PC-9 (cell line): Measurements from ENCODE around the gene PITPNM1. TPM values are rescaled to one million over a fixed set of nuclear protein-coding genes. Genes with fewer than 3 reads are reported as not detected.

Experiments used
- BruUV-seq: library from RNA; stranded (reverse); fragments of 400-500 nt; replicated peaks from 2 replicates; lab custom pipeline; 2021; lab: Mats Ljungman, UMichigan
- CTCF ChIA-PET: fragments of 300-600 bp; sonication (Branson Sonifier 250); formaldehyde crosslinking; loops from one replicate; lab custom pipeline; 2022; ENCODE audit warnings: antibody characterized with exemption; lab: Charles Lee
- POLR2A ChIA-PET: fragments of 300-600 bp; sonication (Branson Sonifier 250); formaldehyde crosslinking; loops from one replicate; lab custom pipeline; 2022; ENCODE audit warnings: antibody characterized with exemption; ENCODE audit not compliant: unreplicated experiment; lab: Charles Lee
- DNase-seq, 2 experiments: peaks; one replicate each; pipeline versions ENCODE4 v3.0.0 to v3.0.0-alpha.2; 2015 to 2022; ENCODE audit warnings: mixed read lengths in 1 of 2
- H2AFZ ChIP-seq: fragments of 200-600 bp; sonication (generic); 2 replicates; pipeline ENCODE4 v1.8.1; 2017; ENCODE audit warnings: antibody characterized with exemption
- H3F3A ChIP-seq: fragments of 200-600 bp; sonication (generic); 2 replicates; pipeline ENCODE4 v1.8.1; 2017; ENCODE audit warnings: antibody characterized with exemption, mild to moderate bottlenecking, low read depth; ENCODE audit not compliant: insufficient read depth
- H3K27ac ChIP-seq: fragments of 200-600 bp; sonication (generic); 2 replicates; pipeline ENCODE4 v1.6.1; 2016; ENCODE audit warnings: mixed run types
- H3K27me3 ChIP-seq: fragments of 200-600 bp; sonication (generic); 2 replicates; pipeline ENCODE4 v1.6.1; 2016; ENCODE audit warnings: low read depth, mixed run types; ENCODE audit not compliant: insufficient read depth
- H3K36me3 ChIP-seq: fragments of 200-600 bp; sonication (generic); 2 replicates; pipeline ENCODE4 v1.6.1; 2016; ENCODE audit warnings: low read depth, mixed run types
- H3K4me1 ChIP-seq: fragments of 200-600 bp; sonication (generic); replicated peaks from 2 replicates; pipeline ENCODE4 v1.6.1; 2016; ENCODE audit warnings: mixed run types; ENCODE audit not compliant: insufficient read depth
- H3K4me2 ChIP-seq: fragments of 200-600 bp; sonication (generic); 2 replicates; pipeline ENCODE4 v1.6.1; 2017; ENCODE audit warnings: mixed run types
- H3K4me3 ChIP-seq: fragments of 200-600 bp; sonication (generic); 2 replicates; pipeline ENCODE4 v1.6.1; 2016; ENCODE audit warnings: mixed run types
- H3K79me2 ChIP-seq: fragments of 200-600 bp; sonication (generic); 2 replicates; pipeline ENCODE4 v1.6.1; 2017; ENCODE audit warnings: low read depth, mixed run types
- H3K9me2 ChIP-seq: fragments of 200-600 bp; sonication (generic); 2 replicates; pipeline ENCODE4 v1.8.1; 2017; ENCODE audit warnings: mild to moderate bottlenecking; ENCODE audit not compliant: insufficient read depth
- H3K9me3 ChIP-seq: fragments of 200-600 bp; sonication (generic); 2 replicates; pipeline ENCODE4 v1.8.1; 2016; ENCODE audit warnings: low read depth; ENCODE audit not compliant: insufficient read depth
- H4K20me1 ChIP-seq: fragments of 200-600 bp; sonication (generic); 2 replicates; pipeline ENCODE4 v1.8.1; 2017; ENCODE audit not compliant: insufficient read depth
- CTCF ChIP-seq: fragments of 200-600 bp; sonication (generic); conservative IDR thresholded peaks from 2 replicates; pipeline ENCODE4 v1.6.1; 2017; ENCODE audit warnings: mixed run types, antibody characterized with exemption, mild to moderate bottlenecking, moderate library complexity
- EZH2 ChIP-seq: fragments of 200-600 bp; sonication (generic); IDR thresholded peaks from 2 replicates; pipeline ENCODE4 v1.8.0; 2017; ENCODE audit warnings: antibody characterized with exemption, low read depth
- intact Hi-C: fragments of 100-400 bp; cut with micrococcal nuclease; formaldehyde crosslinking; loops from one replicate; pipeline ENCODE4 v1.10.0; 2022; ENCODE audit not compliant: unreplicated experiment
- total RNA-seq: library from RNA; stranded (reverse); gene quantifications from 2 replicates; pipeline ENCODE4 v1.2.3, GENCODE V29; 2021

The PITPNM1 gene
- total RNA-seq, 1 experiment from 2014 or later: 84.0 TPM

- H2AFZ ChIP-seq: peak overlapping the region; percentile 84
- H3K9me2 ChIP-seq: no peaks in the 10 kb centered on the region
- intact Hi-C loops: loop anchor here (2.0 to 5.0 kb wide), 5 partner anchors 25 to 151 kb away; partner anchors contain the start of genes AIP, CLCF1, CORO1B and PPP1CA
- POLR2A ChIA-PET: interaction anchor here (0.6 to 0.7 kb wide), 2 partner anchors 153 to 155 kb away, joined by 3 to 10 read pairs; no protein-coding TSS in a partner anchor
- no peaks in the 10 kb centered on the region for H3K36me3 ChIP-seq
- peaks cover 31% of the 10 kb centered on the region for H3K79me2 ChIP-seq
- CTCF ChIA-PET: no interaction called here
- H3K9me3 ChIP-seq: no peaks in the 10 kb centered on the region
- DNase-seq: no peak
- H3F3A ChIP-seq: peaks cover 35% of the 10 kb centered on the region
- TF ChIP-seq CTCF (no peak), EZH2 (no peak)
- H3K27me3 ChIP-seq: peaks cover 3% of the 10 kb centered on the region; the same call in 1 of the 2 replicates
- H3K27ac ChIP-seq: peak overlapping the region; percentile 71
- H3K4me2 ChIP-seq: peak overlapping the region; percentile 97
- peaks cover 36% of the 10 kb centered on the region for H3K4me1 ChIP-seq
- BruUV-seq: TSS peak; percentile 76
- peaks cover 3% of the 10 kb centered on the region; the same call in 1 of the 2 replicates for H4K20me1 ChIP-seq
- H3K4me3 ChIP-seq: peak overlapping the region; percentile 66
These were observed 2.2 kb upstream of the PITPNM1 start for GRCh38 chr11:67507242-67507863.

GRCh38 chr11:67506426-67507051 lies 1.4 kb upstream of the PITPNM1 start:
- BruUV-seq: no TSS peak
- peak overlapping the region; percentile 97 for H3K4me2 ChIP-seq
- peaks cover 35% of the 10 kb centered on the region for H3F3A ChIP-seq
- H3K36me3 ChIP-seq: no peaks in the 10 kb centered on the region
- intact Hi-C loops: loop anchor here (1.0 to 5.0 kb wide), 8 partner anchors 24 to 160 kb away; partner anchors contain the start of genes AIP, CLCF1, CORO1B and PPP1CA
- H3K27me3 ChIP-seq: no peaks in the 10 kb centered on the region
- H4K20me1 ChIP-seq: peaks cover 3% of the 10 kb centered on the region; the same call in 1 of the 2 replicates
- no peaks in the 10 kb centered on the region for H3K9me3 ChIP-seq
- no peak overlapping the region for H2AFZ ChIP-seq
- ChIA-PET POLR2A (no interaction called here), CTCF (interaction anchor here (0.6 kb wide), 1 partner anchor 86 kb away, joined by 4 read pairs; no protein-coding TSS in a partner anchor)
- H3K27ac ChIP-seq: peak overlapping the region; percentile 46
- no peak for TF ChIP-seq EZH2
- peak; percentile 63; the same call in 1 of the 2 replicates for TF ChIP-seq CTCF
- peak overlapping the region; percentile 66; the same call in 1 of the 2 replicates for H3K4me3 ChIP-seq
- no peak for DNase-seq
- H3K4me1 ChIP-seq: peaks cover 36% of the 10 kb centered on the region
- H3K79me2 ChIP-seq: peaks cover 33% of the 10 kb centered on the region
- H3K9me2 ChIP-seq: no peaks in the 10 kb centered on the region
